Measurements from ENCODE around the gene GALK2. TPM values are rescaled to one million over a fixed set of nuclear protein-coding genes. Genes with fewer than 3 reads are reported as not detected.

The GALK2 gene
- total RNA-seq, 1 donor from 2014 or later, result 39.3 TPM

GRCh38 chr15:49361370-49361769 lies 191.3 kb downstream of the GALK2 start:
- intact Hi-C loops (cut with micrococcal nuclease), result no loop called here

GRCh38 chr15:49366496-49366895 lies 196.4 kb downstream of the GALK2 start:
- Histone ChIP-seq H3K4me1 (no peaks in the 10 kb centered on the region), H3K27ac (replicated peaks) (no peak overlapping the region), H3K9me3 (replicated peaks) (peaks cover 14% of the 10 kb centered on the region), H3K27me3 (ENCODE audit: low read depth) (no peaks in the 10 kb centered on the region), H3K4me3 (no peak overlapping the region), H3K36me3 (no peaks in the 10 kb centered on the region)
- TF ChIP-seq CTCF (IDR thresholded peaks at IDR 0.05; ENCODE audit: borderline replicate concordance), result no peak
- DNase-seq, result no peak
- intact Hi-C loops (cut with micrococcal nuclease), result no loop called here

More at GRCh38 chr15:49361370-49361769, 191.3 kb downstream of the GALK2 start:
- H3K4me1 ChIP-seq, result no peaks in the 10 kb centered on the region
- H3K4me3 ChIP-seq, result no peak overlapping the region
- no peaks in the 10 kb centered on the region for H3K27me3 ChIP-seq (ENCODE audit: low read depth)
- no peak for DNase-seq
- H3K27ac ChIP-seq (replicated peaks), result no peak overlapping the region
- H3K36me3 ChIP-seq, result no peaks in the 10 kb centered on the region
- TF ChIP-seq CTCF (IDR thresholded peaks at IDR 0.05; ENCODE audit: borderline replicate concordance), result no peak
- H3K9me3 ChIP-seq (replicated peaks), result peaks cover 16% of the 10 kb centered on the region

GRCh38 chr15:49370782-49371181 lies 200.7 kb downstream of the GALK2 start:
- Histone ChIP-seq H3K36me3 (no peaks in the 10 kb centered on the region), H3K27me3 (ENCODE audit: low read depth) (no peaks in the 10 kb centered on the region), H3K4me3 (no peak overlapping the region), H3K4me1 (no peaks in the 10 kb centered on the region), H3K27ac (replicated peaks) (no peak overlapping the region), H3K9me3 (replicated peaks) (peaks cover 9% of the 10 kb centered on the region)
- DNase-seq, result no peak
- peak; percentile 44 for TF ChIP-seq CTCF (IDR thresholded peaks at IDR 0.05; ENCODE audit: borderline replicate concordance)
- intact Hi-C loops (cut with micrococcal nuclease), result no loop called here

GRCh38 chr15:49372366-49372765 lies 202.3 kb downstream of the GALK2 start:
- H3K4me3 ChIP-seq, result no peak overlapping the region
- H3K36me3 ChIP-seq, result no peaks in the 10 kb centered on the region
- no peak for TF ChIP-seq CTCF (IDR thresholded peaks at IDR 0.05; ENCODE audit: borderline replicate concordance)
- H3K9me3 ChIP-seq (replicated peaks), result peaks cover 9% of the 10 kb centered on the region
- no peak for DNase-seq
- intact Hi-C loops (cut with micrococcal nuclease), result no loop called here
- no peaks in the 10 kb centered on the region for H3K4me1 ChIP-seq
- H3K27me3 ChIP-seq (ENCODE audit: low read depth), result no peaks in the 10 kb centered on the region
- H3K27ac ChIP-seq (replicated peaks), result no peak overlapping the region

- H3K27ac ChIP-seq (replicated peaks), result no peak overlapping the region
- DNase-seq, result no peak
- no peaks in the 10 kb centered on the region for H3K9me3 ChIP-seq (replicated peaks)
- H3K4me3 ChIP-seq, result no peak overlapping the region
- TF ChIP-seq CTCF (IDR thresholded peaks at IDR 0.05; ENCODE audit: borderline replicate concordance), result no peak
- H3K36me3 ChIP-seq, result no peaks in the 10 kb centered on the region
- H3K4me1 ChIP-seq, result no peaks in the 10 kb centered on the region
- no peaks in the 10 kb centered on the region for H3K27me3 ChIP-seq (ENCODE audit: low read depth)
- intact Hi-C loops (cut with micrococcal nuclease), result no loop called here
These were observed 209.9 kb downstream of the GALK2 start for GRCh38 chr15:49379996-49380395.

- intact Hi-C loops (cut with micrococcal nuclease), result no loop called here
- H3K9me3 ChIP-seq (replicated peaks), result no peaks in the 10 kb centered on the region
- no peak for TF ChIP-seq CTCF (IDR thresholded peaks at IDR 0.05; ENCODE audit: borderline replicate concordance)
These were observed 210.9 kb downstream of the GALK2 start for GRCh38 chr15:49380912-49381311.

More at GRCh38 chr15:49380912-49381311, 210.9 kb downstream of the GALK2 start:
- DNase-seq, result no peak
- Histone ChIP-seq H3K4me1 (no peaks in the 10 kb centered on the region), H3K27me3 (ENCODE audit: low read depth) (no peaks in the 10 kb centered on the region), H3K27ac (replicated peaks) (no peak overlapping the region), H3K4me3 (no peak overlapping the region), H3K36me3 (no peaks in the 10 kb centered on the region)

All from left ventricle myocardium inferior (tissue), 1 donor.